ENCODE measurements around the gene IL10RA.
"Not testable (repeated sequence)": the region's sequence is repeated elsewhere in the genome, so short reads cannot be mapped to it uniquely, and the experiment has no call there.

The IL10RA gene

GRCh38 chr11:117961896-117962295 lies 24.3 kb upstream of the IL10RA start:
- DNase-seq (ENCODE audit: low read depth in 2 of 2) = no peak

GRCh38 chr11:117962826-117963225 lies 23.4 kb upstream of the IL10RA start:
- no peak for DNase-seq (ENCODE audit: low read depth in 2 of 2)

GRCh38 chr11:117966908-117967307 lies 19.3 kb upstream of the IL10RA start:
- DNase-seq (ENCODE audit: low read depth in 2 of 2) = no peak

GRCh38 chr11:117969160-117969991 lies 16.8 kb upstream of the IL10RA start:
- no peak for DNase-seq (ENCODE audit: low read depth in 2 of 2)

- no peak for DNase-seq (ENCODE audit: low read depth in 2 of 2)
These were observed 15.7 kb upstream of the IL10RA start for GRCh38 chr11:117970400-117971024.

- DNase-seq (ENCODE audit: low read depth in 2 of 2) = no peak
These were observed 14.2 kb upstream of the IL10RA start for GRCh38 chr11:117972044-117972443.

GRCh38 chr11:117972629-117973502 lies 13.3 kb upstream of the IL10RA start:
- DNase-seq (ENCODE audit: low read depth in 2 of 2) = no peak

- no peak for DNase-seq (ENCODE audit: low read depth in 2 of 2)
These were observed 12.7 kb upstream of the IL10RA start for GRCh38 chr11:117973503-117973860.

GRCh38 chr11:117976445-117976844 lies 9.7 kb upstream of the IL10RA start:
- no peak for DNase-seq (ENCODE audit: low read depth in 2 of 2)

- DNase-seq (ENCODE audit: low read depth in 2 of 2) = no peak
These were observed 9.2 kb upstream of the IL10RA start for GRCh38 chr11:117977029-117977428.

GRCh38 chr11:117977612-117978264 lies 8.5 kb upstream of the IL10RA start:
- not testable (repeated sequence) for DNase-seq (ENCODE audit: low read depth in 2 of 2)

GRCh38 chr11:117978291-117978910 lies 7.8 kb upstream of the IL10RA start:
- DNase-seq (ENCODE audit: low read depth in 2 of 2) = not testable (repeated sequence)

GRCh38 chr11:117978991-117979390 lies 7.2 kb upstream of the IL10RA start:
- no peak for DNase-seq (ENCODE audit: low read depth in 2 of 2)

- no peak for DNase-seq (ENCODE audit: low read depth in 2 of 2)
These were observed 6.5 kb upstream of the IL10RA start for GRCh38 chr11:117979481-117980211.

- DNase-seq (ENCODE audit: low read depth in 2 of 2) = no peak
These were observed 5.9 kb upstream of the IL10RA start for GRCh38 chr11:117980280-117980679.

- DNase-seq (ENCODE audit: low read depth in 2 of 2) = no peak
These were observed 5.5 kb upstream of the IL10RA start for GRCh38 chr11:117980720-117981119.

- DNase-seq (ENCODE audit: low read depth in 2 of 2) = no peak
These were observed 3.1 kb upstream of the IL10RA start for GRCh38 chr11:117983163-117983475.

- DNase-seq (ENCODE audit: low read depth in 2 of 2) = no peak
These were observed 1.7 kb upstream of the IL10RA start for GRCh38 chr11:117984476-117984875.

GRCh38 chr11:117986981-117987574 lies 884 bp downstream of the IL10RA start:
- DNase-seq (ENCODE audit: low read depth in 2 of 2) = no peak

- DNase-seq (ENCODE audit: low read depth in 2 of 2) = no peak
These were observed 3.3 kb downstream of the IL10RA start for GRCh38 chr11:117989351-117990102.

Measured in activated CD8-positive, alpha-beta memory T cell treated with anti-CD3 and anti-CD28 coated beads for 4 hours (primary cell).